Keratinocyte (primary cell): Measurements from ENCODE around the gene GATA3. TPM values are rescaled to one million over a fixed set of nuclear protein-coding genes. Genes with fewer than 3 reads are reported as not detected.

Experiments used
- DNase-seq: peaks from one replicate; pipeline ENCODE4 v3.0.0-alpha.2; 2011; ENCODE audit warnings: low read depth, missing footprints, low spot score
- FAIRE-seq: peaks from 2 replicates; lab custom pipeline; 2011; peaks lifted over from hg19 to GRCh38; lab: Jason Lieb, UNC
- H2AFZ ChIP-seq: 2 replicates; pipeline ENCODE4 v1.6.0; 2012; ENCODE audit warnings: low read length, control low read depth, inconsistent platforms; ENCODE audit not compliant: control insufficient read depth
- H3K27ac ChIP-seq: 2 replicates; pipeline ENCODE4 v1.5.1; 2011; ENCODE audit warnings: low read length; ENCODE audit not compliant: control insufficient read depth, insufficient read depth
- H3K27me3 ChIP-seq: 3 replicates; pipeline ENCODE4 v1.6.0; 2011; ENCODE audit warnings: low read length; ENCODE audit not compliant: control insufficient read depth, insufficient read depth; ENCODE audit errors: extremely low read depth
- H3K36me3 ChIP-seq, 2 experiments: 2 replicates in 1 of 2; 3 replicates in 1 of 2; pipeline ENCODE4 v1.5.1; 2011; ENCODE audit warnings: low read length in 2 of 2, mild to moderate bottlenecking in 1 of 2; ENCODE audit not compliant: control insufficient read depth in 2 of 2, insufficient read depth in 2 of 2; ENCODE audit errors: extremely low read depth in 1 of 2
- H3K4me1 ChIP-seq: 3 replicates; pipeline ENCODE4 v1.5.1; 2011; ENCODE audit warnings: low read length; ENCODE audit not compliant: control insufficient read depth, insufficient read depth; ENCODE audit errors: extremely low read depth
- H3K4me2 ChIP-seq: 3 replicates; pipeline ENCODE4 v1.6.0; 2011; ENCODE audit warnings: low read depth, low read length; ENCODE audit not compliant: control insufficient read depth, insufficient read depth; ENCODE audit errors: extremely low read depth
- H3K4me3 ChIP-seq, 3 experiments: fragments of 200-600 bp in 1 of 3; sonication (generic) in 1 of 3; 2 replicates in 2 of 3; 3 replicates in 1 of 3; pipeline ENCODE4 v1.5.1; 2011 to 2016; ENCODE audit warnings: low read length in 3 of 3, mild to moderate bottlenecking in 3 of 3, control low read depth in 2 of 3, inconsistent platforms in 1 of 3, low read depth in 1 of 3, mixed read lengths in 1 of 3, mixed run types in 1 of 3, moderate library complexity in 1 of 3; ENCODE audit not compliant: control insufficient read depth in 2 of 3, insufficient read depth in 2 of 3; ENCODE audit errors: extremely low read depth in 1 of 3
- H3K79me2 ChIP-seq: 2 replicates; pipeline ENCODE4 v1.6.0; 2012; ENCODE audit warnings: low read length; ENCODE audit not compliant: control insufficient read depth, insufficient read depth
- H3K9ac ChIP-seq: 3 replicates; pipeline ENCODE4 v1.6.0; 2011; ENCODE audit warnings: low read length; ENCODE audit not compliant: control insufficient read depth, insufficient read depth; ENCODE audit errors: extremely low read depth
- H3K9me1 ChIP-seq: 3 replicates; pipeline ENCODE4 v1.6.0; 2011; ENCODE audit warnings: low read length; ENCODE audit not compliant: control insufficient read depth, insufficient read depth; ENCODE audit errors: extremely low read depth
- H3K9me3 ChIP-seq: 2 replicates; pipeline ENCODE4 v1.5.1; 2012; ENCODE audit warnings: low read depth, low read length; ENCODE audit not compliant: control insufficient read depth
- H4K20me1 ChIP-seq: 3 replicates; pipeline ENCODE4 v1.6.0; 2011; ENCODE audit warnings: low read length; ENCODE audit not compliant: control insufficient read depth, insufficient read depth; ENCODE audit errors: extremely low read depth
- EZH2 ChIP-seq: IDR thresholded peaks from one replicate; pipeline ENCODE4 v1.6.1; 2012; ENCODE audit warnings: inconsistent platforms, mild to moderate bottlenecking, low read length, moderate library complexity
- dilution Hi-C: fragments of 300-500 bp; cut with MboI; formaldehyde crosslinking; loops from one replicate; pipeline ENCODE4 v1.7.0; 2020; ENCODE audit warnings: low sequenced_read_pairs; ENCODE audit not compliant: extremely low pct_ligation_motif_present
- polyA plus RNA-seq, 5 experiments: library from polyadenylated mRNA; depleted of rRNA in 3 of 5; stranded (reverse) in 3 of 5; stranded (forward) in 1 of 5; unstranded in 1 of 5; fragments of >200 nt; gene quantifications; 1 replicate in 1 of 5; 2 replicates in 3 of 5; 3 replicates in 1 of 5; pipeline versions ENCODE4 v1.2.1 to v1.2.3, GENCODE V29; 2011 to 2012; ENCODE audit warnings: missing spikeins in 2 of 5, low read depth in 1 of 5, low replicate concordance in 1 of 5
- TF ChIP-seq, protein P1 (sequence below), 3 experiments: IDR thresholded peaks in 1 of 3; conservative IDR thresholded peaks in 1 of 3; optimal IDR thresholded peaks in 1 of 3; 2 replicates in 2 of 3; 3 replicates in 1 of 3; pipeline versions ENCODE3 to v1.5.1; 2011; ENCODE audit warnings: low read length in 3 of 3, mild to moderate bottlenecking in 3 of 3, moderate library complexity in 2 of 3, control low read depth in 1 of 3, inconsistent platforms in 1 of 3; ENCODE audit not compliant: insufficient read depth in 2 of 3; ENCODE audit errors: extremely low read depth in 1 of 3

GATA3 gene
- polyA plus RNA-seq, 1 donor (not counting 4 experiments of a cell fraction or from before 2014, with no cell fraction given), result 4.0 TPM

DNA sequence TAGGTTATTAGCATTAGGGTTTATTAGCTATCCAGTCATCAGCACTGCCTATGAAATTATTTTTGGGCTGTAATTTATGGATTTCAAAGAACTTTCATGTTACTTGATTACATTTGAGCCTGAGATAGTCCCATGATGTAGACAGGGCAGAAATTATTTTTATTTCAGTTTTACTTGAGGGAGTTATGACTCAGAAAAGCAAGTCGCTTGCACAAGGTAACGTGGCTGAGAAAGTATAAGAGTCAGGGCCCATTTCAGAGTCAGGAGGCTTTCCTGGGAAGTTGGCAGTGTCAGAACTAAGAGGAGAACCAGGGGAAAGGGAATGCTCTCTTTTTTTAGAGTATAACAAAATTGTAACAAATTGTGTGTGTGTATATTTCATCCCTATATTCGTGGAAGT lies 16.5 kb downstream of the GATA3 start:
- peak overlapping the region; percentile 73 for H3K9ac ChIP-seq
- H3K36me3 ChIP-seq, result peaks cover 30 to 38% of the 10 kb centered on the region in 2 experiments
- no peak overlapping the region for H2AFZ ChIP-seq
- peaks cover 29% of the 10 kb centered on the region for H3K79me2 ChIP-seq
- dilution Hi-C loops, result no loop called here
- peaks cover 2% of the 10 kb centered on the region for H3K9me1 ChIP-seq
- H3K4me3 ChIP-seq, result peak overlapping the region in 1 of 3 experiments; percentile 47
- H3K4me1 ChIP-seq, result peaks cover 36% of the 10 kb centered on the region
- H3K9me3 ChIP-seq, result no peaks in the 10 kb centered on the region
- H3K27me3 ChIP-seq, result no peaks in the 10 kb centered on the region
- no peaks in the 10 kb centered on the region for H4K20me1 ChIP-seq
- FAIRE-seq (peak; percentile 43), DNase-seq (no peak)
- no peak for TF ChIP-seq EZH2
- TF ChIP-seq, protein P1, sequence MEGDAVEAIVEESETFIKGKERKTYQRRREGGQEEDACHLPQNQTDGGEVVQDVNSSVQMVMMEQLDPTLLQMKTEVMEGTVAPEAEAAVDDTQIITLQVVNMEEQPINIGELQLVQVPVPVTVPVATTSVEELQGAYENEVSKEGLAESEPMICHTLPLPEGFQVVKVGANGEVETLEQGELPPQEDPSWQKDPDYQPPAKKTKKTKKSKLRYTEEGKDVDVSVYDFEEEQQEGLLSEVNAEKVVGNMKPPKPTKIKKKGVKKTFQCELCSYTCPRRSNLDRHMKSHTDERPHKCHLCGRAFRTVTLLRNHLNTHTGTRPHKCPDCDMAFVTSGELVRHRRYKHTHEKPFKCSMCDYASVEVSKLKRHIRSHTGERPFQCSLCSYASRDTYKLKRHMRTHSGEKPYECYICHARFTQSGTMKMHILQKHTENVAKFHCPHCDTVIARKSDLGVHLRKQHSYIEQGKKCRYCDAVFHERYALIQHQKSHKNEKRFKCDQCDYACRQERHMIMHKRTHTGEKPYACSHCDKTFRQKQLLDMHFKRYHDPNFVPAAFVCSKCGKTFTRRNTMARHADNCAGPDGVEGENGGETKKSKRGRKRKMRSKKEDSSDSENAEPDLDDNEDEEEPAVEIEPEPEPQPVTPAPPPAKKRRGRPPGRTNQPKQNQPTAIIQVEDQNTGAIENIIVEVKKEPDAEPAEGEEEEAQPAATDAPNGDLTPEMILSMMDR (optimal IDR thresholded peaks at IDR 0.05 in 1 of 3, IDR thresholded peaks at IDR 0.05 in 1 of 3, conservative IDR thresholded peaks at IDR 0.05 in 1 of 3; ENCODE audit: extremely low read depth in 1 of 3, insufficient read depth in 2 of 3, low read length in 3 of 3), result no peak
- H3K4me2 ChIP-seq, result peak overlapping the region; percentile 90
- peak overlapping the region; percentile 92 for H3K27ac ChIP-seq

DNA sequence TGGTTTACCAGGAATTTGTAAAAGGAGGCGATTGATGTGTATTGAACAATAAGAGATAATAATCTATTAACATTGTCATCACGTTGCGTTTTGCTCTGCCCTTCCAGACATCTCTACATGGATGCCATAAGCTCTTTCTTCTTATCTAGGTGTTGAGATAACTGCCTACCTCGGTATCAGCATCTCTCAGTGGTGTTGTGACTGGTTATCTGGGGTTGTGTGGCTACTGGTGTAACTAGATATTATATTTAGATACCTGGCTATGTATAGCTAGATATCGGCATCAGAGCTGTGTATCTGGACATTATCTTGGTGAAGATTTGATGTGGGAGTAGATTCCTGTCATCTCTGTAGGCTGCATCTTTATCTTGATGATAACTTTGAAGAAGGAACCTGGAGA lies 17.2 kb downstream of the GATA3 start:
- H3K27ac ChIP-seq, result peak overlapping the region; percentile 92
- H4K20me1 ChIP-seq, result no peaks in the 10 kb centered on the region
- peaks cover 2% of the 10 kb centered on the region for H3K9me1 ChIP-seq
- peaks cover 29% of the 10 kb centered on the region for H3K4me1 ChIP-seq
- no peak overlapping the region for H2AFZ ChIP-seq
- TF ChIP-seq, protein P1 (optimal IDR thresholded peaks at IDR 0.05 in 1 of 3, IDR thresholded peaks at IDR 0.05 in 1 of 3, conservative IDR thresholded peaks at IDR 0.05 in 1 of 3; ENCODE audit: extremely low read depth in 1 of 3, insufficient read depth in 2 of 3, low read length in 3 of 3), result no peak
- TF ChIP-seq EZH2, result no peak
- H3K9me3 ChIP-seq, result no peaks in the 10 kb centered on the region
- H3K79me2 ChIP-seq, result peaks cover 24% of the 10 kb centered on the region
- H3K9ac ChIP-seq, result no peak overlapping the region
- H3K27me3 ChIP-seq, result no peaks in the 10 kb centered on the region
- dilution Hi-C loops, result no loop called here
- peaks cover 25 to 36% of the 10 kb centered on the region in 2 experiments for H3K36me3 ChIP-seq
- FAIRE-seq (no peak), DNase-seq (no peak)
- no peak overlapping the region for H3K4me2 ChIP-seq
- no peak overlapping the region for H3K4me3 ChIP-seq
